Neuronal stem cell (in vitro differentiated cells): ENCODE measurements around the gene ADAP1.

Source experiments
- DNase-seq: peaks from one replicate; pipeline ENCODE4 v3.0.0-alpha.2; 2013; ENCODE audit warnings: low spot score
- H2AFZ ChIP-seq: one replicate; pipeline ENCODE4 v1.6.1; 2013; ENCODE audit warnings: mild to moderate bottlenecking, low read length, inconsistent platforms
- H2AK5ac ChIP-seq: 2 replicates; pipeline ENCODE4 v1.6.1; 2013; ENCODE audit warnings: low read depth, mild to moderate bottlenecking, inconsistent platforms, low read length, moderate library complexity, mixed read lengths
- H2BK120ac ChIP-seq: 2 replicates; pipeline ENCODE4 v1.6.1; 2013; ENCODE audit warnings: low read depth, mild to moderate bottlenecking, inconsistent platforms, low read length, moderate library complexity, mixed read lengths
- H2BK12ac ChIP-seq: one replicate; pipeline ENCODE4 v1.6.1; 2013; ENCODE audit warnings: low read length, inconsistent platforms
- H2BK15ac ChIP-seq: 2 replicates; pipeline ENCODE4 v1.6.1; 2013; ENCODE audit warnings: mild to moderate bottlenecking, low read length, inconsistent platforms, mixed read lengths
- H2BK5ac ChIP-seq: one replicate; pipeline ENCODE4 v1.6.1; 2013; ENCODE audit warnings: inconsistent platforms, mild to moderate bottlenecking, low read length, moderate library complexity
- H3K14ac ChIP-seq: one replicate; pipeline ENCODE4 v1.6.1; 2013; ENCODE audit warnings: low read length, inconsistent platforms
- H3K18ac ChIP-seq: 2 replicates; pipeline ENCODE4 v1.6.1; 2013; ENCODE audit warnings: low read length, inconsistent platforms
- H3K23ac ChIP-seq: 2 replicates; pipeline ENCODE4 v1.6.1; 2013; ENCODE audit warnings: low read depth, mild to moderate bottlenecking, mixed read lengths, low read length, inconsistent platforms; ENCODE audit not compliant: poor library complexity
- H3K27ac ChIP-seq: replicated peaks from 3 replicates; pipeline ENCODE4 v1.5.1; 2013; ENCODE audit warnings: low read length, inconsistent platforms
- H3K27me3 ChIP-seq, 3 experiments: 2 replicates each; pipeline ENCODE4 v1.6.1; 2013; ENCODE audit warnings: low read length in 3 of 3, mild to moderate bottlenecking in 2 of 3, inconsistent platforms in 1 of 3, low read depth in 1 of 3, mixed read lengths in 1 of 3, moderate library complexity in 1 of 3; ENCODE audit not compliant: control insufficient read depth in 3 of 3, insufficient read depth in 3 of 3
- H3K36me3 ChIP-seq, 2 donors: replicated peaks in 1 of 2; 2 replicates each; pipeline ENCODE4 v1.6.1; 2013; ENCODE audit warnings: low read length in 2 of 2; ENCODE audit not compliant: control insufficient read depth in 2 of 2, insufficient read depth in 2 of 2
- H3K4ac ChIP-seq: 2 replicates; pipeline ENCODE4 v1.6.1; 2013; ENCODE audit warnings: inconsistent platforms, mild to moderate bottlenecking, low read length, moderate library complexity
- H3K4me1 ChIP-seq, 2 donors: 1 replicate in 1 of 2; 2 replicates in 1 of 2; pipeline ENCODE4 v1.6.1; 2013; ENCODE audit warnings: low read length in 2 of 2, low read depth in 1 of 2; ENCODE audit not compliant: control insufficient read depth in 2 of 2, insufficient read depth in 1 of 2
- H3K4me2 ChIP-seq: one replicate; pipeline ENCODE4 v1.6.1; 2013; ENCODE audit warnings: mild to moderate bottlenecking, low read length, inconsistent platforms; ENCODE audit not compliant: insufficient read depth, poor library complexity, severe bottlenecking
- H3K4me3 ChIP-seq, 2 donors: 2 replicates each; pipeline ENCODE4 v1.5.1; 2013; ENCODE audit warnings: low read length in 2 of 2, mild to moderate bottlenecking in 2 of 2, inconsistent platforms in 1 of 2, moderate library complexity in 1 of 2
- H3K79me1 ChIP-seq: one replicate; pipeline ENCODE4 v1.6.1; 2013; ENCODE audit warnings: low read depth, mild to moderate bottlenecking, inconsistent platforms, low read length, moderate library complexity
- H3K9ac ChIP-seq: one replicate; pipeline ENCODE4 v1.6.1; 2013; ENCODE audit warnings: mild to moderate bottlenecking, low read depth, low read length, inconsistent platforms; ENCODE audit not compliant: poor library complexity
- H3K9me3 ChIP-seq, 2 donors: replicated peaks in 1 of 2; 2 replicates each; pipeline versions ENCODE3 to v1.6.1; 2013; ENCODE audit warnings: low read length in 2 of 2, mild to moderate bottlenecking in 2 of 2, inconsistent platforms in 1 of 2, low read depth in 1 of 2, mixed read lengths in 1 of 2, moderate library complexity in 1 of 2; ENCODE audit not compliant: control insufficient read depth in 2 of 2, insufficient read depth in 1 of 2
- H4K8ac ChIP-seq: one replicate; pipeline ENCODE4 v1.6.1; 2013; ENCODE audit warnings: low read depth, mild to moderate bottlenecking, inconsistent platforms, low read length, moderate library complexity
- H4K91ac ChIP-seq: one replicate; pipeline ENCODE4 v1.6.1; 2013; ENCODE audit warnings: low read length, low read depth, mild to moderate bottlenecking, inconsistent platforms; ENCODE audit not compliant: poor library complexity
- WGBS, 2 donors: extraction: QIAGEN DNeasy Blood & Tissue Kit; methylation state at CpG; one replicate each; pipeline ENCODE4 v1.1.7; 2013; ENCODE audit warnings: missing lambda C conversion rate in 2 of 2, mixed read lengths in 1 of 2; ENCODE audit not compliant: insufficient read length in 2 of 2, insufficient replicate concordance in 1 of 2; ENCODE audit errors: extremely low coverage in 2 of 2; 5-methylcytosine and 5-hydroxymethylcytosine counted together

The ADAP1 gene

DNA sequence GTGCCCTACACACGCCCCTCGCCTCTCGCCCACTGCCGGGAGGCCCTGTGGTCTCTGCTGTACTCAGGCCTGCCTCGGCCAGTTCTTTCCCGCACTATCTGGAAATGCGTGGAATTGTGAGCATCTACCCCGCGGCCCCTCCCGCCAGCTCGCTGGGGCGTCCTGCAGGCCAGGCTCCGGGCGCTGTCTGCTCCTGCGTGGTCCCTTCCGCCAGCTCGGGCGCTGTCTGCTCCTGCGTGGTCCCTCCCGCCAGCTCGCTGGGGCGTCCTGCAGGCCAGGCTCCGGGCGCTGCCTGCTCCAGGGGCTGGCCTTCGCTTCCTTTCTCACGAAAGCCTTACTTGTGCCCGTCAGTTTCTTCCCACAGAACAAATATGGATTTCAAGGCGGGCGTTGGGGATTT is 63.2 kb downstream of the ADAP1 start:
- H3K27ac ChIP-seq = no peak overlapping the region
- no peak overlapping the region for H4K8ac ChIP-seq
- H3K23ac ChIP-seq = no peak overlapping the region
- no peak overlapping the region for H2BK12ac ChIP-seq
- H3K14ac ChIP-seq = no peak overlapping the region
- no CpG with 5 or more reads among the region's 29 CpGs for WGBS, 2 donors
- H3K9ac ChIP-seq = no peak overlapping the region
- H3K18ac ChIP-seq = no peak overlapping the region
- no peak overlapping the region for H4K91ac ChIP-seq
- H2AK5ac ChIP-seq = no peak overlapping the region
- H3K4ac ChIP-seq = no peak overlapping the region
- H2BK15ac ChIP-seq = no peak overlapping the region
- peaks cover 0 to 10% (median 3%) of the 10 kb centered on the region in 3 experiments for H3K27me3 ChIP-seq
- H3K36me3 ChIP-seq = peaks cover 65 to 92% of the 10 kb centered on the region in 2 donors
- H2AFZ ChIP-seq = no peak overlapping the region
- no peak overlapping the region for H2BK120ac ChIP-seq
- H3K4me2 ChIP-seq = no peak overlapping the region
- peaks cover 0 to 5% of the 10 kb centered on the region in 2 donors for H3K9me3 ChIP-seq
- peaks cover 29% of the 10 kb centered on the region for H3K79me1 ChIP-seq
- H2BK5ac ChIP-seq = no peak overlapping the region
- no peak overlapping the region for H3K4me3 ChIP-seq
- H3K4me1 ChIP-seq = no peaks in the 10 kb centered on the region
- no peak for DNase-seq

- Histone ChIP-seq H3K27ac (no peak overlapping the region), H3K4me2 (no peak overlapping the region), H3K36me3 (peaks cover 62 to 90% of the 10 kb centered on the region in 2 donors), H3K9ac (no peak overlapping the region), H2BK120ac (no peak overlapping the region), H3K27me3 (peaks cover 0 to 10% (median 3%) of the 10 kb centered on the region in 3 experiments), H3K4me3 (no peak overlapping the region), H4K91ac (no peak overlapping the region), H3K14ac (no peak overlapping the region), H3K23ac (no peak overlapping the region), H2BK12ac (no peak overlapping the region), H2BK15ac (no peak overlapping the region), H2AK5ac (no peak overlapping the region), H2AFZ (no peak overlapping the region), H3K79me1 (peaks cover 29% of the 10 kb centered on the region), H3K4me1 (no peaks in the 10 kb centered on the region), H2BK5ac (no peak overlapping the region), H3K4ac (no peak overlapping the region), H3K18ac (no peak overlapping the region), H3K9me3 (peaks cover 0 to 5% of the 10 kb centered on the region in 2 donors), H4K8ac (no peak overlapping the region)
- DNase-seq = no peak
- WGBS, 2 donors = no CpG with 5 or more reads among the region's 15 CpGs
These were observed 63.6 kb downstream of the ADAP1 start for GRCh38 chr7:890868-891267.

DNA sequence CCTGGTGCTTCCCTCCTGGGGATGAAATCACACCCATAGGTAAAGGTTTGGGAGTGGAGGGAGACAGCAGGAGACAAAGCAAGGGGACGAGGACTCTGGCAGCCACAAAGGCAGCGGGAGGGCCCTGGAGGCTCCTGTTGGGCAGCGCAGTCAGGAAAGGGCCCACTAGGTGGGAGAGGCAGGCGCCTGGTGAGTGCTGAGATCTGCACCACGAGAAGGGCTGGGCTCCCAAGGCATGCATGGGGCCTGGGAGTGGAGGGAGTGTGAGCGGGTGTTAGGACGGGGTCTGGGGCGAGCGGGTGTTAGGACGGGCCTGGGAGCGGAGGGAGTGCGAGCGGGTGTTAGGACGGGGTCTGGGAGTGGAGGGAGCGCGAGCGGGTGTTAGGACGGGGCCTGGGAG is 65.1 kb downstream of the ADAP1 start:
- Histone ChIP-seq H2BK5ac (no peak overlapping the region), H3K27me3 (peaks cover 0 to 10% (median 3%) of the 10 kb centered on the region in 3 experiments), H3K4ac (no peak overlapping the region), H3K79me1 (peaks cover 38% of the 10 kb centered on the region), H4K8ac (no peak overlapping the region), H2BK120ac (no peak overlapping the region), H3K27ac (no peak overlapping the region), H3K9me3 (peaks cover 0 to 5% of the 10 kb centered on the region in 2 donors), H2BK12ac (no peak overlapping the region), H3K23ac (peak overlapping the region; percentile 2), H3K4me2 (no peak overlapping the region), H3K9ac (no peak overlapping the region), H3K4me1 (no peaks in the 10 kb centered on the region), H3K4me3 (peak overlapping the region in 1 of 2 donors; percentile 16), H2BK15ac (no peak overlapping the region), H2AFZ (no peak overlapping the region), H4K91ac (no peak overlapping the region), H2AK5ac (no peak overlapping the region), H3K36me3 (peaks cover 54 to 76% of the 10 kb centered on the region in 2 donors), H3K18ac (peak overlapping the region; percentile 36), H3K14ac (no peak overlapping the region)
- DNase-seq = no peak
- WGBS, 2 donors = no CpG with 5 or more reads among the region's 18 CpGs

- H3K9ac ChIP-seq = peak overlapping the region; percentile 21
These were observed 65.5 kb downstream of the ADAP1 start for GRCh38 chr7:889025-889390.

More at GRCh38 chr7:889025-889390, 65.5 kb downstream of the ADAP1 start:
- DNase-seq = no peak
- no peak overlapping the region for H3K27ac ChIP-seq
- peaks cover 52 to 72% of the 10 kb centered on the region in 2 donors for H3K36me3 ChIP-seq
- no peaks in the 10 kb centered on the region for H3K4me1 ChIP-seq
- no peak overlapping the region for H2BK5ac ChIP-seq
- H3K14ac ChIP-seq = no peak overlapping the region
- H4K8ac ChIP-seq = no peak overlapping the region
- no peak overlapping the region for H2BK120ac ChIP-seq
- no peak overlapping the region for H2AK5ac ChIP-seq
- H3K27me3 ChIP-seq = peaks cover 0 to 10% (median 3%) of the 10 kb centered on the region in 3 experiments
- WGBS, 2 donors = no CpG with 5 or more reads among the region's 15 CpGs
- no peak overlapping the region for H3K18ac ChIP-seq
- H3K9me3 ChIP-seq = peaks cover 0 to 5% of the 10 kb centered on the region in 2 donors
- peak overlapping the region; percentile 2 for H3K23ac ChIP-seq
- H2AFZ ChIP-seq = no peak overlapping the region
- peak overlapping the region in 1 of 2 donors; percentile 16 for H3K4me3 ChIP-seq
- H2BK12ac ChIP-seq = peak overlapping the region; percentile 34
- H3K4me2 ChIP-seq = no peak overlapping the region
- no peak overlapping the region for H2BK15ac ChIP-seq
- H3K79me1 ChIP-seq = peaks cover 41% of the 10 kb centered on the region
- no peak overlapping the region for H4K91ac ChIP-seq
- no peak overlapping the region for H3K4ac ChIP-seq
